SU-DHL-6 (cell line): ENCODE results near the gene REELD1.

Experiments used
- H2AFZ ChIP-seq: fragments of 200-600 bp; sonication (generic); 2 replicates; pipeline ENCODE4 v1.6.1; 2014; ENCODE audit warnings: low read depth, mild to moderate bottlenecking, moderate library complexity, mixed read lengths, antibody characterized with exemption, low read length; ENCODE audit not compliant: severe bottlenecking
- H3F3A ChIP-seq: fragments of 200-600 bp; shearing (Covaris generic); 2 replicates; pipeline ENCODE4 v1.6.0; 2016; ENCODE audit warnings: antibody characterized with exemption, mild to moderate bottlenecking; ENCODE audit not compliant: insufficient read depth
- H3K27ac ChIP-seq: fragments of 200-600 bp; sonication (generic); 2 replicates; pipeline ENCODE4 v1.5.1; 2016; ENCODE audit warnings: low read depth, mild to moderate bottlenecking, low read length, moderate library complexity, mixed read lengths
- H3K27me3 ChIP-seq: fragments of 200-600 bp; sonication (generic), shearing (Covaris generic); 2 replicates; pipeline ENCODE4 v1.6.0; 2014; ENCODE audit warnings: mild to moderate bottlenecking, low read length
- H3K36me3 ChIP-seq: fragments of 200-600 bp; sonication (generic); 2 replicates; pipeline ENCODE4 v1.6.1; 2014; ENCODE audit warnings: mild to moderate bottlenecking, low read length, mixed read lengths
- H3K4me2 ChIP-seq: fragments of 300-600, 200-600 bp; shearing (Covaris generic), sonication (generic); 2 replicates; pipeline ENCODE4 v1.6.0; 2014; ENCODE audit warnings: low read length, low read depth, mild to moderate bottlenecking; ENCODE audit not compliant: poor library complexity, severe bottlenecking
- H3K4me3 ChIP-seq: fragments of 200-600 bp; sonication (generic); 2 replicates; pipeline ENCODE4 v1.5.1; 2014; ENCODE audit warnings: antibody characterized with exemption, low read length, mild to moderate bottlenecking, mixed read lengths; ENCODE audit not compliant: insufficient read depth, poor library complexity, severe bottlenecking
- H3K79me2 ChIP-seq: fragments of 200-600 bp; sonication (generic); 2 replicates; pipeline ENCODE4 v1.6.1; 2014; ENCODE audit warnings: mild to moderate bottlenecking, low read length, moderate library complexity; ENCODE audit not compliant: insufficient read depth
- H3K9ac ChIP-seq: fragments of 200-600 bp; sonication (generic); 2 replicates; pipeline ENCODE4 v1.7.0; 2014; ENCODE audit warnings: mild to moderate bottlenecking, low read length
- H3K9me2 ChIP-seq: fragments of 200-600 bp; sonication (generic); replicated peaks from 2 replicates; pipeline ENCODE4 v1.6.1; 2014; ENCODE audit warnings: low read length; ENCODE audit not compliant: insufficient read depth
- H3K9me3 ChIP-seq: fragments of 200-600 bp; sonication (generic); 2 replicates; pipeline ENCODE4 v1.6.1; 2014; ENCODE audit warnings: low read length, mixed read lengths; ENCODE audit not compliant: insufficient read depth
- H4K20me1 ChIP-seq: fragments of 200-600 bp; sonication (generic); 2 replicates; pipeline ENCODE4 v1.6.1; 2014; ENCODE audit warnings: low read depth, mild to moderate bottlenecking, antibody characterized with exemption, low read length, moderate library complexity, mixed read lengths
- CTCF ChIP-seq: fragments of 200-600 bp; sonication (generic); IDR thresholded peaks from one replicate; pipeline ENCODE4 v1.5.1; 2017; ENCODE audit warnings: antibody characterized with exemption, mild to moderate bottlenecking, low read length, moderate library complexity; ENCODE audit not compliant: insufficient read depth, poor library complexity, severe bottlenecking
- EZH2phosphoT487 ChIP-seq: fragments of 200-600 bp; sonication (generic), shearing (Covaris generic); conservative IDR thresholded peaks from 2 replicates; pipeline ENCODE4 v1.6.1; 2018; ENCODE audit warnings: mild to moderate bottlenecking, antibody characterized with exemption, low read length, moderate library complexity, mixed read lengths

Gene REELD1

GRCh38 chr4:146246381-146246780, 32.0 kb downstream of the REELD1 start:
- no peak overlapping the region for H2AFZ ChIP-seq
- no peaks in the 10 kb centered on the region for H3K9me2 ChIP-seq
- H4K20me1 ChIP-seq: no peaks in the 10 kb centered on the region
- H3K36me3 ChIP-seq: no peaks in the 10 kb centered on the region
- no peaks in the 10 kb centered on the region for H3K27me3 ChIP-seq
- H3K9me3 ChIP-seq: no peaks in the 10 kb centered on the region
- no peak for TF ChIP-seq CTCF
- TF ChIP-seq EZH2phosphoT487: no peak
- no peaks in the 10 kb centered on the region for H3K79me2 ChIP-seq
- no peak overlapping the region for H3K4me2 ChIP-seq
- H3F3A ChIP-seq: no peaks in the 10 kb centered on the region
- H3K27ac ChIP-seq: no peak overlapping the region
- no peak overlapping the region for H3K9ac ChIP-seq
- no peak overlapping the region for H3K4me3 ChIP-seq

- Histone ChIP-seq H3K9ac (no peak overlapping the region), H3K9me3 (no peaks in the 10 kb centered on the region), H3F3A (no peaks in the 10 kb centered on the region), H3K4me2 (no peak overlapping the region), H4K20me1 (no peaks in the 10 kb centered on the region), H3K79me2 (no peaks in the 10 kb centered on the region), H3K27me3 (no peaks in the 10 kb centered on the region), H3K9me2 (no peaks in the 10 kb centered on the region), H3K36me3 (no peaks in the 10 kb centered on the region), H2AFZ (no peak overlapping the region), H3K27ac (no peak overlapping the region), H3K4me3 (no peak overlapping the region)
- TF ChIP-seq CTCF: no peak
- TF ChIP-seq EZH2phosphoT487: no peak
Observed at GRCh38 chr4:146247356-146247755, 33.0 kb downstream of the REELD1 start.

GRCh38 chr4:146252969-146253611, 38.8 kb downstream of the REELD1 start:
- Histone ChIP-seq H3K9me3 (no peaks in the 10 kb centered on the region), H3F3A (no peaks in the 10 kb centered on the region), H2AFZ (no peak overlapping the region), H3K27ac (no peak overlapping the region), H3K79me2 (no peaks in the 10 kb centered on the region), H3K4me2 (no peak overlapping the region), H3K4me3 (no peak overlapping the region), H3K27me3 (no peaks in the 10 kb centered on the region), H3K36me3 (no peaks in the 10 kb centered on the region), H3K9ac (no peak overlapping the region), H3K9me2 (no peaks in the 10 kb centered on the region), H4K20me1 (no peaks in the 10 kb centered on the region)
- no peak for TF ChIP-seq CTCF
